Pancreas (tissue), 10 donors: ENCODE results near the gene CD80. TPM values are rescaled to one million over a fixed set of nuclear protein-coding genes. Genes with fewer than 3 reads are reported as not detected.

Experiments used
- ATAC-seq, 4 donors: fragments of 200-7000 bp; cut with Tn5 transposase; one replicate each; pipeline versions ENCODE4 v1.8.0 to v1.9.1; 2020; ENCODE audit warnings: mild to moderate bottlenecking in 4 of 4, moderate library complexity in 4 of 4
- DNase-seq, 6 donors: peaks; one replicate each; pipeline ENCODE4 v3.0.0-alpha.2; 2020
- FAIRE-seq: peaks from 2 replicates; lab custom pipeline; 2012; peaks lifted over from hg19 to GRCh38; lab: Jason Lieb, UNC
- H3K27ac ChIP-seq, 4 donors: fragments of 200-600 bp; sonication (generic); 1 replicate in 3 of 4; 2 replicates in 1 of 4; pipeline versions ENCODE4 v1.5.0 to v1.8.0; 2020
- H3K27me3 ChIP-seq, 4 donors: fragments of 200-600 bp; one replicate each; pipeline ENCODE4 v1.8.0; 2021
- H3K36me3 ChIP-seq, 3 donors: fragments of 200-600 bp; sonication (generic) in 1 of 3; one replicate each; pipeline versions ENCODE4 v1.5.0 to v1.8.0; 2020 to 2021
- H3K4me1 ChIP-seq, 3 donors: fragments of 200-600 bp; one replicate each; pipeline ENCODE4 v1.8.0; 2021
- H3K4me3 ChIP-seq, 4 donors: fragments of 200-600 bp; sonication (generic) in 2 of 4; one replicate each; pipeline versions ENCODE4 v1.5.0 to v1.8.0; 2020 to 2021
- H3K9me3 ChIP-seq, 4 donors: fragments of 200-600 bp; one replicate each; pipeline ENCODE4 v1.8.0; 2021
- WGBS, 2 donors: extraction: QIAGEN DNeasy Blood & Tissue Kit; methylation state at CpG; one replicate each; pipeline ENCODE4 v1.1.7; 2013; 5-methylcytosine and 5-hydroxymethylcytosine counted together
- intact Hi-C, 3 donors: fragments of 100-400 bp; cut with DNase I; formaldehyde crosslinking; loops; one replicate each; pipeline versions ENCODE4 v1.11.1 to v1.14.2; 2022
- polyA plus RNA-seq, 2 donors: library from polyadenylated mRNA; stranded (reverse); fragments of 200-250 nt; gene quantifications; one replicate each; pipeline ENCODE4 v1.2.3, GENCODE V29; 2013
- total RNA-seq, 6 donors: library from RNA; stranded (reverse); fragmentation: NEBNext Ultra II Directional in 4 of 6; extraction: Animal tissue kit (Norgen Biotek cat#: 25700) in 4 of 6; gene quantifications; one replicate each; pipeline versions ENCODE4 v1.2.1 to v1.2.4, GENCODE V29; 2021 to 2023
- TF ChIP-seq, protein P1 (sequence below), 4 donors: fragments of 200-600 bp; sonication (generic) in 3 of 4; IDR thresholded peaks; one replicate each; pipeline versions ENCODE4 v1.5.0 to v1.8.0; 2021; ENCODE audit warnings: antibody characterized with exemption in 4 of 4
- donor health status: healthy with polysubstance abuse.
- donor health status: DM: no; HTN: no; CAD: no; lungs with moderate emphysema.
- donor health status: DM: no; HTN: no; CAD: no.
- donor health status: control.
- donor health status: control.
- donor health status: Bipolar disorder and iron deficiency.
- donor health status: DM: yes; HTN: yes; CAD: no.
- donor health status: DM: no; HTN: no; CAD: no.
- donor health status: DM: no; HTN: no; CAD: no.
- donor health status: DM: yes; HTN: yes; CAD: no.

Gene CD80
- total RNA-seq (under 1 TPM; 0.25 to 0.66 (median 0.37) TPM), polyA plus RNA-seq (under 1 TPM in 1 of 2 donors, not detected in 1; 0.14 TPM)

DNA sequence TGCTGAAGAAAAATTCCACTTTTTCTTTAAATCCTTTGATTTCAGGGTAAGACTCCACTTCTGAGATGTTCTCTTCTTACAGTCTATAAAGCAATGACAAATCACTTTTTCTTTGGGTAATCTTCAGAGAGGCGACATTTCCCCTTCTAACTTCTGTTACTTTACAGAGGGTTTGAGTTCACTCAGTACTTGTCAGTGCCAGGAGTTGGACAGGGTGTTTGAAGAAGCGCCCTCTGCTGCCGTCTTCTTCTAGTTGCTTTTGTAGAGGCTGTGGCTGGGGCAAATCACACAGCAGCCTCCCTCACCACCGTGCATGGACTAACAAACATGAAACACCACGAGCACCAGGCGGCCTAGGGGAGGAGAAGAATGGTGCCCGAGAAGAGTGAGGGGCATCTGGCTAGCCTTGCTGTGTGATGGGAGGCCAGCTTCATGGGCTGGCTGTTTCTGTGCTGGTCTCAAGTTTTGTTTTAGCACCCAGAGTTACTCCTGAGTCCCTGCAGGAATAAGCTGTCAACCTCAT, at the start of gene CD80:
CD80 (minus strand) TSS at position 174 of the 523 bp plus-strand sequence. CDS start 1,886 bp downstream, outside the sequence.
- ATAC-seq (peak; percentile 76 to 97 (median 92)), FAIRE-seq (no peak), DNase-seq (peak in 4 of 6 donors; percentile 36 to 68 (median 42))
- WGBS, 2 donors = 9 to 15% methylated on average over 7 of the region's 7 CpGs
- TF ChIP-seq, protein P1, sequence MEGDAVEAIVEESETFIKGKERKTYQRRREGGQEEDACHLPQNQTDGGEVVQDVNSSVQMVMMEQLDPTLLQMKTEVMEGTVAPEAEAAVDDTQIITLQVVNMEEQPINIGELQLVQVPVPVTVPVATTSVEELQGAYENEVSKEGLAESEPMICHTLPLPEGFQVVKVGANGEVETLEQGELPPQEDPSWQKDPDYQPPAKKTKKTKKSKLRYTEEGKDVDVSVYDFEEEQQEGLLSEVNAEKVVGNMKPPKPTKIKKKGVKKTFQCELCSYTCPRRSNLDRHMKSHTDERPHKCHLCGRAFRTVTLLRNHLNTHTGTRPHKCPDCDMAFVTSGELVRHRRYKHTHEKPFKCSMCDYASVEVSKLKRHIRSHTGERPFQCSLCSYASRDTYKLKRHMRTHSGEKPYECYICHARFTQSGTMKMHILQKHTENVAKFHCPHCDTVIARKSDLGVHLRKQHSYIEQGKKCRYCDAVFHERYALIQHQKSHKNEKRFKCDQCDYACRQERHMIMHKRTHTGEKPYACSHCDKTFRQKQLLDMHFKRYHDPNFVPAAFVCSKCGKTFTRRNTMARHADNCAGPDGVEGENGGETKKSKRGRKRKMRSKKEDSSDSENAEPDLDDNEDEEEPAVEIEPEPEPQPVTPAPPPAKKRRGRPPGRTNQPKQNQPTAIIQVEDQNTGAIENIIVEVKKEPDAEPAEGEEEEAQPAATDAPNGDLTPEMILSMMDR (IDR thresholded peaks at IDR 0.05) = peak in 3 of 4 donors; percentile 9 to 15 (median 11)
- H3K9me3 ChIP-seq = no peaks in the 10 kb centered on the region
- H3K27me3 ChIP-seq = no peaks in the 10 kb centered on the region
- no peak within 1 kb of the TSS for H3K27ac ChIP-seq
- no peaks in the 10 kb centered on the region for H3K4me1 ChIP-seq
- H3K4me3 ChIP-seq = no peak within 1 kb of the TSS
- intact Hi-C loops = no loop called here
- no peaks in the 10 kb centered on the region for H3K36me3 ChIP-seq

DNA sequence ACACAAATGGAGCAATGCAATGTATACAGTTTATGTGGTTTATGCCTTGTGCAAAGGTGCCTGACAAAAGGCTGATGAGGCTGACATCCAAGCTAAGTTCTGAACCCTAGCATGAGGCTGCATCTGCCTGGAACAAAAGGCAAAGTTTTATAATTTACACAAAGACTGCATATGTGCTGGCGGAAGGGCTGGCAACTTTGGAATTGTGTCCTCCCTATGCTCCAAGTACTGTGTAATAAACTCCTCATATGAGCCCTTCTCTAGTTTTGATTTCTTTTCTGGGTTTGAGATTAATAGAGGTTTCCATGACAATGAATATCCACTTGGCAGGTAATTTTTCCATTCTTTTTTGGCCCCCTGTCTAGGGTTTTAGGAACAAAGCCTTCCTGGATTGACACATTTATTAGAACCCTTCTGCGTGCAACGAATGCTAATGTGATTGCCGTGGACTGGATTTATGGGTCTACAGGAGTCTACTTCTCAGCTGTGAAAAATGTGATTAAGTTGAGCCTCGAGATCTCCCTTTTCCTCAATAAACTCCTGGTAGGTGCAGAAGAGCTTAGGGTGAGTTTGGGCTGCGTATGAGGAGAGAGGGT, 49.1 kb upstream of the CD80 start:
- Histone ChIP-seq H3K27ac (no peak overlapping the region), H3K36me3 (no peaks in the 10 kb centered on the region), H3K27me3 (no peaks in the 10 kb centered on the region), H3K9me3 (no peaks in the 10 kb centered on the region), H3K4me1 (no peaks in the 10 kb centered on the region), H3K4me3 (no peak overlapping the region)
- ATAC-seq (no peak), DNase-seq (no peak), FAIRE-seq (no peak)
- TF ChIP-seq, protein P1 (IDR thresholded peaks at IDR 0.05) = no peak
- intact Hi-C loops = no loop called here
- WGBS, 2 donors = 74 to 84% methylated on average over 6 of the region's 6 CpGs

DNA sequence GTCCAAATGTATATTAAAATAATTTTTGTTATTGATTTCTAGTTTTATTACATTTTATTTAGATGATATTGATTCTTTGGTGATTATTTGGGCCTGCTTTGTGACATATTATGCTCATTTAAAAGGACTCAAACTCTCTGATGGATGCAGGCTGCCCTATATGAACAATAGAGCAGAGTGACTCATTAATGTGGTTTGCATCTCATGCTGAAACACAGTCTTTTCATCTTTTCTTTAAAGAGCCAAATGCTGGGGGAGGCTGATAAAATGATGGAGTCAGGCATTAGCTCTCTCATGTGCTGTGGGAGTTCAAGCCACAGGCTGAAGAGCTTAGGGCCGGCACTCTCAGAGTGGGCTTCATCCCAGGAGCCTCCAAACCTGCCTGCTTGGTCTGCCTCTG, 45.5 kb upstream of the CD80 start:
- intact Hi-C loops = no loop called here
- Histone ChIP-seq H3K9me3 (no peaks in the 10 kb centered on the region), H3K4me1 (no peaks in the 10 kb centered on the region), H3K27me3 (no peaks in the 10 kb centered on the region), H3K27ac (peak overlapping the region in 1 of 4 donors; percentile 19), H3K36me3 (no peaks in the 10 kb centered on the region), H3K4me3 (no peak overlapping the region)
- TF ChIP-seq, protein P1 (IDR thresholded peaks at IDR 0.05) = no peak
- ATAC-seq (no peak), DNase-seq (no peak), FAIRE-seq (no peak)
- 78 to 82% methylated on average over 1 of the region's 1 CpG for WGBS, 2 donors

GRCh38 chr3:119602676-119603075, 43.3 kb upstream of the CD80 start:
- 85 to 89% methylated on average over 1 of the region's 1 CpG for WGBS, 2 donors
- Histone ChIP-seq H3K9me3 (no peaks in the 10 kb centered on the region), H3K4me1 (peaks cover 6 to 13% (median 6%) of the 10 kb centered on the region in 3 donors), H3K27ac (no peak overlapping the region), H3K36me3 (no peaks in the 10 kb centered on the region), H3K27me3 (no peaks in the 10 kb centered on the region), H3K4me3 (no peak overlapping the region)
- FAIRE-seq (no peak), DNase-seq (no peak), ATAC-seq (no peak)
- TF ChIP-seq, protein P1 (IDR thresholded peaks at IDR 0.05) = no peak
- intact Hi-C loops = no loop called here

GRCh38 chr3:119601154-119601553, 41.7 kb upstream of the CD80 start:
- H3K36me3 ChIP-seq = no peaks in the 10 kb centered on the region
- no peak overlapping the region for H3K4me3 ChIP-seq
- no peaks in the 10 kb centered on the region for H3K9me3 ChIP-seq
- WGBS, 2 donors = 96% methylated on average over 3 of the region's 3 CpGs
- no peak overlapping the region for H3K27ac ChIP-seq
- DNase-seq = no peak
- no peaks in the 10 kb centered on the region for H3K27me3 ChIP-seq
- peaks cover 6 to 24% (median 11%) of the 10 kb centered on the region in 3 donors for H3K4me1 ChIP-seq
- ATAC-seq = no peak
- TF ChIP-seq, protein P1 (IDR thresholded peaks at IDR 0.05) = no peak
- intact Hi-C loops = no loop called here
- FAIRE-seq = no peak
